Mucosa of stomach (tissue), 1 donor: ENCODE data around the gene MMP11.

ENCODE experiments used
- H3K27me3 ChIP-seq: one replicate; pipeline ENCODE4 v1.7.0; 2013; ENCODE audit warnings: mild to moderate bottlenecking, low read length; ENCODE audit not compliant: control insufficient read depth, insufficient read depth
- H3K36me3 ChIP-seq: one replicate; pipeline ENCODE4 v1.7.0; 2013; ENCODE audit warnings: low read length; ENCODE audit not compliant: control insufficient read depth, insufficient read depth
- H3K4me1 ChIP-seq: one replicate; pipeline ENCODE4 v1.7.0; 2013; ENCODE audit warnings: mild to moderate bottlenecking, low read length; ENCODE audit not compliant: control insufficient read depth, insufficient read depth
- H3K4me3 ChIP-seq: one replicate; pipeline ENCODE4 v1.7.0; 2013; ENCODE audit warnings: low read length
- H3K9ac ChIP-seq: one replicate; pipeline ENCODE4 v1.7.0; 2013; ENCODE audit warnings: mild to moderate bottlenecking, low read length, moderate library complexity
- H3K9me3 ChIP-seq: one replicate; pipeline ENCODE4 v1.7.0; 2013; ENCODE audit warnings: mild to moderate bottlenecking, low read length, moderate library complexity; ENCODE audit not compliant: control insufficient read depth
- donor health status: Pancreatic carcinoma.

MMP11 gene

DNA sequence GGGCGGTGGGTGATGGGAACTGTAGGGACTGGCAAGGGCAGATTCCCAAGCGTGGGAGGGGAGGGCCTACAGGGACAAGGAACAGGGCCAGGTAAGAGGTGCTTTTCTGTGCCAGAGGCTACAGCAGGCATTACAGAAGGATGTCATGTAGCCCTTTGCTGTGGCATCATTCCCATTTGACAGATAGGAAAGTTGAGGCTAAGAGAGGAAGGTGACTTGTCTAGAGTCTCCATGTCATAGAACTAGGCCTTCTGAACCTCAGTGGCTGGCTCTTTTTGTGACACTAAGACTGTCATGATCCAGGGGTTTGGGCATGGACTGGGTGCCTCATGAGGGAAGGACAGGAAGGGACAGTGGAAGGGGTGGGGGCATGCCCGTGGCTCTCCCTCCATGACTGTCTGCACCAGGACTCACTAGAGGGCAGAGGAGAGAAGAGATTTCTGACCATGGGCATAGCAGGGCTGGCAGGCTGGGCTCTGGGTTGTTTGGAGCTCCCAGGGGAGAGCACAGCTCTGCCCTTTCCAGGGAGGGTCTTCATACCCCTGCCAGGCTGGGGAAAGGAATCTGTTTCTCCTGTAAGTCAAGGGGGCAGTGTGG lies 3.2 kb downstream of the MMP11 start:
- no peak overlapping the region for H3K4me3 ChIP-seq
- H3K27me3 ChIP-seq: peaks cover 21% of the 10 kb centered on the region
- H3K9ac ChIP-seq: no peak overlapping the region
- H3K36me3 ChIP-seq: no peaks in the 10 kb centered on the region
- peaks cover 27% of the 10 kb centered on the region for H3K4me1 ChIP-seq
- H3K9me3 ChIP-seq: no peaks in the 10 kb centered on the region

DNA sequence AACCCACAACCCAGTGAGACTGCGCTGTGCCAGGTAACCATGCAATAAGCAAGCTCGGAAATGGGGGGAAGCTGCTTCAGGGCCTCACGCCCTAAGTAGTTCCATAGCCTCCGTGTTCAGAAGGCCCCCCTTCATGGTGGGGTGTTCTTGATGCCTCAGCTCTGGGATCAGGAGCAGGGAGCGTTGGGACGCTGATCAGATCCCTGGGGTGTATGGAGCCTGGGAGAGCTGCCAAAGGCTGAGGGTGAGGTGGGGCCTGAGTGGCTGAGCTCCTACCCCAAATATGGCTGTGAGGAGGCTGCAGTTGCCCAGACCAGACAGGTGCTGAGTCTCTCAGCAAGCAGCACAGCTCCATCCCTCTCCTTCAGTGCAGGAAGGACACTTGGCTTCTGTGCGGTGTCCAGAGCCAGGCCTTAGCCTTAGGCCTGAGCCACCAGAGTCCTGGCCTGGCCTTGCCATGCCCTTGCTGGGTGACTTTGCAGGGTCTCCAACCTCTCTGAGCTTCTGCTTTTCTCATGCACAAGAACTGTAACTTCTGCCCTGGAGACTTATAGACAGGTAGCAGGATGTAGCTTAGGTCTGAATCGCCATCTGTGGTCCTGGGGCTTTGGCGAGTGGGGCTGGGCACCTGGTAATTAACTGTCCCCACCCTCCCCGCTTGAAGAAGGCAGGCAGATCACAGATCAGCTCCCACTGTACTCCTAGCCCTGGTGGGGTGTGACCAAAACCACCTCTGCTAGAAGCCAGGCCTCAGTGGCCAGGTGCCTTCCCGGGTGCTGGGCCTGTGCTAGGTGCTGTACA lies 5.3 kb downstream of the MMP11 start:
- Histone ChIP-seq H3K4me3 (no peak overlapping the region), H3K27me3 (peaks cover 20% of the 10 kb centered on the region), H3K4me1 (peaks cover 17% of the 10 kb centered on the region), H3K9me3 (no peaks in the 10 kb centered on the region), H3K9ac (no peak overlapping the region), H3K36me3 (no peaks in the 10 kb centered on the region)

DNA sequence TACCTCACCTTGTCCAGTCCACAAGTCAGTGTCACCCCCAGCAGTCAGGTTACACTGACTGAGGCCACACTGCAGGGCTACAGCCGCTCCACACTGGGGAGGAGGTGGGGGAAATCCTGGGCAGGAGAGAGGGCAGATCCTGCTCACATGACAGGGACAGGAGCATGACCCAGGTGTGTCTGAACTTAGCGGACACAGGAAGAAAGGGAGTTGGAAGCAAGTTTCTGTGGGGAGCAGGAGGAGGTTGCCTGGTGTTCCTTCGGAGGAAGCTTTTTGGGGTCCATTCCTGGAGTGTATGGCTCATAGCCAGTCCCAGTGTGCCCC lies 5.9 kb downstream of the MMP11 start:
- H3K36me3 ChIP-seq: no peaks in the 10 kb centered on the region
- H3K9me3 ChIP-seq: no peaks in the 10 kb centered on the region
- H3K9ac ChIP-seq: no peak overlapping the region
- H3K27me3 ChIP-seq: peaks cover 14% of the 10 kb centered on the region
- no peak overlapping the region for H3K4me3 ChIP-seq
- peaks cover 15% of the 10 kb centered on the region for H3K4me1 ChIP-seq

DNA sequence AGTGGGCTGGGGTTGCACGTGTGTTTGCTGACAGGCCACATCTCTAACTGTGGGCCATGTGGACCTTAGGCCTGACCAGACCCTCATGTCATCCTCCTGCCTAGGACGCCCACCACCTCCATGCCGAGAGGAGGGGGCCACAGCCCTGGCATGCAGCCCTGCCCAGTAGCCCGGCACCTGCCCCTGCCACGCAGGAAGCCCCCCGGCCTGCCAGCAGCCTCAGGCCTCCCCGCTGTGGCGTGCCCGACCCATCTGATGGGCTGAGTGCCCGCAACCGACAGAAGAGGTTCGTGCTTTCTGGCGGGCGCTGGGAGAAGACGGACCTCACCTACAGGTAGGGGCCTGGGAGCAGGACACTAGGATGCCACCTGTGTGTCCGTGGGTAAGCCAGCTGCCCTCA lies 6.4 kb downstream of the MMP11 start:
- Histone ChIP-seq H3K4me1 (peaks cover 19% of the 10 kb centered on the region), H3K36me3 (no peaks in the 10 kb centered on the region), H3K9ac (no peak overlapping the region), H3K9me3 (no peaks in the 10 kb centered on the region), H3K27me3 (peaks cover 8% of the 10 kb centered on the region), H3K4me3 (no peak overlapping the region)

DNA sequence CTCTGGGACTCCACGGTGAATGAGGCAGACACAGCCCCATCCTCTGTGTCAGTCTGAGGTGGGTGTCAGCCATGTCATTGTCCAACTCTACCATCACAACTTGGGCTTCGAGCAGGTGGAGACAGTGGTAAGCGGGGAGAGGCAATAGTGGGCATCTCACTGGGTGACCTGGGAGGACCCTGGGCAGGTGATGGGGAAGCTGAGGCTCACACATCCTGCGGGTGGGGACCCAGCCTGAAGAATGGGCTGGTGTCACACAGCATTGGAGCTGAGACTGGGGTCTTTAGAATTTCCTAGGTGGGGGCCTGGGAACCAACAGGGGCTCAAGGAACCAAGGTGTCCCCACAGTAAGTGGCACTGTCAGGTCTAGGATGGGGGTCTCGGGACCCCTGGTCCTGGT lies 7.1 kb downstream of the MMP11 start:
- Histone ChIP-seq H3K9ac (no peak overlapping the region), H3K4me1 (peaks cover 19% of the 10 kb centered on the region), H3K9me3 (no peaks in the 10 kb centered on the region), H3K27me3 (peaks cover 3% of the 10 kb centered on the region), H3K36me3 (no peaks in the 10 kb centered on the region), H3K4me3 (no peak overlapping the region)

DNA sequence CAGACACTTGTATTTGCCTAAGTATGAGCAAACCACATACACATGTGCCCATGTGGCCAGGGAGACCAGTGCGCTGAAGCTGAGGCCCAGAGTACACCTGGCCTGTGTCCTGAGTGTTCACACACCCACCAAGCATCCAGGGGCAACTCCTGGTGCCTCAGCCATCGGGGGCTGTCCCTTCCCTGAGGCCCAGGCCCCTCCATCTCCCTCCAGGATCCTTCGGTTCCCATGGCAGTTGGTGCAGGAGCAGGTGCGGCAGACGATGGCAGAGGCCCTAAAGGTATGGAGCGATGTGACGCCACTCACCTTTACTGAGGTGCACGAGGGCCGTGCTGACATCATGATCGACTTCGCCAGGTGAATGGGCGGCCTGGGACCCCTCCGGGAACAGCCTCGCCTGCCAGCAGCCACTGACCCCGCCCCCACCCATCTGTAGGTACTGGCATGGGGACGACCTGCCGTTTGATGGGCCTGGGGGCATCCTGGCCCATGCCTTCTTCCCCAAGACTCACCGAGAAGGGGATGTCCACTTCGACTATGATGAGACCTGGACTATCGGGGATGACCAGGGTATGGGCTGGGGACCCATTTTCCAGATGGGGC lies 7.6 kb downstream of the MMP11 start:
- H3K36me3 ChIP-seq: no peaks in the 10 kb centered on the region
- no peaks in the 10 kb centered on the region for H3K9me3 ChIP-seq
- peaks cover 15% of the 10 kb centered on the region for H3K4me1 ChIP-seq
- no peak overlapping the region for H3K9ac ChIP-seq
- H3K4me3 ChIP-seq: no peak overlapping the region
- peaks cover 1% of the 10 kb centered on the region for H3K27me3 ChIP-seq

DNA sequence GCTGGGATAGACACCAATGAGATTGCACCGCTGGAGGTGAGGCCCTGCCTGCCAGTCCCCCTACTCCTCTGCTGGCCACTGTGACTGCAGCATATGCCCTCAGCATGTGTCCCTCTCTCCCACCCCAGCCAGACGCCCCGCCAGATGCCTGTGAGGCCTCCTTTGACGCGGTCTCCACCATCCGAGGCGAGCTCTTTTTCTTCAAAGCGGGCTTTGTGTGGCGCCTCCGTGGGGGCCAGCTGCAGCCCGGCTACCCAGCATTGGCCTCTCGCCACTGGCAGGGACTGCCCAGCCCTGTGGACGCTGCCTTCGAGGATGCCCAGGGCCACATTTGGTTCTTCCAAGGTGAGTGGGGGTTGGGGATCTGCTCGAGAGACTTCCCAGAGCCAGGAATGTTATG lies 8.4 kb downstream of the MMP11 start:
- Histone ChIP-seq H3K4me3 (no peak overlapping the region), H3K9me3 (no peaks in the 10 kb centered on the region), H3K27me3 (no peaks in the 10 kb centered on the region), H3K9ac (no peak overlapping the region), H3K4me1 (peaks cover 15% of the 10 kb centered on the region), H3K36me3 (no peaks in the 10 kb centered on the region)

DNA sequence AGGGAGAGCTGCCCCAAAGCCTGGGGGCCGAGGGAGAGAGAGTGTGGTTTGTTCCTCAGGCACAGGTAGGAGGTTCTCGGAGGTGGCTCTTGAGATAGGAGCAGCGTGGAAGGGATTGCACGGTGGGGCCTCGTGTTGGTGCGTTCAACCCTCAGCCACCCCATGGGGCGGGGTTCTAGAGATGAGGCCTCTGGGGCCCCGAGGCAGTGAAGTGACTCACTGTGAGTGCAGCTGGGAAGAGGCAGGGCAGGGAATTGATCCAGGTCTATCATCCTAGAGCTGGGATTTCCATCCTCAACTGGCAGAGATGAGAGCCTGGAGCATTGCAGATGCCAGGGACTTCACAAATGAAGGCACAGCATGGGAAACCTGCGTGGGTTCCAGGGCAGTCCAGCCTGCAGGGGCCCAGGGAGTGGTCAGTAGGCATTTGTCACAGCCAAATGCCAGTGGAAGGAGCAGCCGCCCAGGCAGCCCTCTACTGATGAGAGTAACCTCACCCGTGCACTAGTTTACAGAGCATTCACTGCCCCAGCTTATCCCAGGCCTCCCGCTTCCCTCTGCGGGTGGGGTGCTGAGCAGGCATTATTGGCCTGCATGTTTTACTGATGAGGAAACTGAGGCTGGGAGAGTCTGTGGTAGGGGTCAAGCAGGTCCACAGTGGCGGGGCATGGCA lies 9.0 kb downstream of the MMP11 start:
- no peak overlapping the region for H3K9ac ChIP-seq
- no peaks in the 10 kb centered on the region for H3K27me3 ChIP-seq
- peaks cover 21% of the 10 kb centered on the region for H3K4me1 ChIP-seq
- H3K36me3 ChIP-seq: no peaks in the 10 kb centered on the region
- no peaks in the 10 kb centered on the region for H3K9me3 ChIP-seq
- no peak overlapping the region for H3K4me3 ChIP-seq

DNA sequence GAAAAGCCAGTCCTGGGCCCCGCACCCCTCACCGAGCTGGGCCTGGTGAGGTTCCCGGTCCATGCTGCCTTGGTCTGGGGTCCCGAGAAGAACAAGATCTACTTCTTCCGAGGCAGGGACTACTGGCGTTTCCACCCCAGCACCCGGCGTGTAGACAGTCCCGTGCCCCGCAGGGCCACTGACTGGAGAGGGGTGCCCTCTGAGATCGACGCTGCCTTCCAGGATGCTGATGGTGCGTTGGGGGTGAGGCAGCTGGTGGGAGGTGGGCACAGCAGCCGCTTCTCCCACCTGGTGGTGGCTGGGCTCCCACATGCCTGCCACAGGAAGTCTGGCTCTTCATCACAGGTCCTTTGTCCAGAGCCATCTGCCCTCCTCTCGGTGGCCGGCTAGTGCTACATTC lies 9.6 kb downstream of the MMP11 start:
- H3K36me3 ChIP-seq: no peaks in the 10 kb centered on the region
- H3K9ac ChIP-seq: no peak overlapping the region
- H3K27me3 ChIP-seq: no peaks in the 10 kb centered on the region
- no peaks in the 10 kb centered on the region for H3K9me3 ChIP-seq
- peaks cover 21% of the 10 kb centered on the region for H3K4me1 ChIP-seq
- no peak overlapping the region for H3K4me3 ChIP-seq

DNA sequence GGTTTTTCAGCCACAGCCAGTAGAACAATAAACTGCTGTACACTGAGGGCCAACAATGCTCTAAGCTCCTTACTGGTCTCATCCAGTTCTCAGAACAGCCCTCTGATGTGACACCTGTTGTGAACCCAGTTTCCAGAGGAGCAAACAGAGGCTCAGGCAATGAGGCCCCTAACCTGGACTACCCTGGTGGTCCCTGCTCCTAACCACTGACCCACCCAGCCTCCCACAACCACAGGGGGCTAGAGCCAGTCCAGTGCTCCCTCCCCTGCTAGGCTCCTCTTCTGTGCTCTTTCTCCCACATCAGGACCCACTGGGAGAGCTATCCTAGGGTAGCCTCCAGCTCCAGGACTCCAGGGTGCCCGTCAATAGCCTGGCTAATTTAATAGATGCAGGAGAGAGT lies 10.1 kb downstream of the MMP11 start:
- Histone ChIP-seq H3K9ac (no peak overlapping the region), H3K4me1 (peaks cover 22% of the 10 kb centered on the region), H3K4me3 (no peak overlapping the region), H3K9me3 (no peaks in the 10 kb centered on the region), H3K27me3 (no peaks in the 10 kb centered on the region), H3K36me3 (no peaks in the 10 kb centered on the region)

DNA sequence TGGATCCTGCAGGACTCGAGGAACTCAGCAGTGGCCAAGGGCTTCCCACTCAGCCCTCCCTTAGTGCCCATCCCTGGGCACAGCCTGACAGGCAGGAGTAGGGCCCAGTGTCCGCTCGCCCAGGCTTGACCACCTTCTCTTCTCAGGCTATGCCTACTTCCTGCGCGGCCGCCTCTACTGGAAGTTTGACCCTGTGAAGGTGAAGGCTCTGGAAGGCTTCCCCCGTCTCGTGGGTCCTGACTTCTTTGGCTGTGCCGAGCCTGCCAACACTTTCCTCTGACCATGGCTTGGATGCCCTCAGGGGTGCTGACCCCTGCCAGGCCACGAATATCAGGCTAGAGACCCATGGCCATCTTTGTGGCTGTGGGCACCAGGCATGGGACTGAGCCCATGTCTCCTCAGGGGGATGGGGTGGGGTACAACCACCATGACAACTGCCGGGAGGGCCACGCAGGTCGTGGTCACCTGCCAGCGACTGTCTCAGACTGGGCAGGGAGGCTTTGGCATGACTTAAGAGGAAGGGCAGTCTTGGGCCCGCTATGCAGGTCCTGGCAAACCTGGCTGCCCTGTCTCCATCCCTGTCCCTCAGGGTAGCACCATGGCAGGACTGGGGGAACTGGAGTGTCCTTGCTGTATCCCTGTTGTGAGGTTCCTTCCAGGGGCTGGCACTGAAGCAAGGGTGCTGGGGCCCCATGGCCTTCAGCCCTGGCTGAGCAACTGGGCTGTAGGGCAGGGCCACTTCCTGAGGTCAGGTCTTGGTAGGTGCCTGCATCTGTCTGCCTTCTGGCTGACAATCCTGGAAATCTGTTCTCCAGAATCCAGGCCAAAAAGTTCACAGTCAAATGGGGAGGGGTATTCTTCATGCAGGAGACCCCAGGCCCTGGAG lies 10.9 kb downstream of the MMP11 start:
- Histone ChIP-seq H3K4me1 (peaks cover 27% of the 10 kb centered on the region), H3K9ac (no peak overlapping the region)

More for the DNA sequence above, 10.9 kb downstream of the MMP11 start:
- Histone ChIP-seq H3K36me3 (no peaks in the 10 kb centered on the region), H3K4me3 (no peak overlapping the region), H3K27me3 (no peaks in the 10 kb centered on the region), H3K9me3 (no peaks in the 10 kb centered on the region)
